Thymus (tissue), 11 donors: Measurements from ENCODE around the gene RPN2. TPM values are rescaled to one million over a fixed set of nuclear protein-coding genes. Genes with fewer than 3 reads are reported as not detected.

Experiments used
- DNase-seq, 9 donors: peaks; one replicate each; pipeline ENCODE4 v3.0.0-alpha.2; 2013; ENCODE audit warnings: low spot score in 9 of 9, low read depth in 6 of 9, missing footprints in 1 of 9
- H3K27ac ChIP-seq, 2 donors: one replicate each; pipeline ENCODE4 v1.5.1; 2013; ENCODE audit warnings: control low read depth in 1 of 2, low read depth in 1 of 2, low read length in 1 of 2, mild to moderate bottlenecking in 1 of 2, moderate library complexity in 1 of 2
- H3K27me3 ChIP-seq, 2 donors: one replicate each; pipeline ENCODE4 v1.5.1; 2013; ENCODE audit warnings: low read length in 1 of 2; ENCODE audit not compliant: control insufficient read depth in 2 of 2, insufficient read depth in 1 of 2
- H3K36me3 ChIP-seq, 2 donors: one replicate each; pipeline ENCODE4 v1.5.1; 2013; ENCODE audit warnings: low read length in 1 of 2, mild to moderate bottlenecking in 1 of 2, moderate library complexity in 1 of 2; ENCODE audit not compliant: control insufficient read depth in 2 of 2, insufficient read depth in 2 of 2
- H3K4me1 ChIP-seq, 2 donors: one replicate each; pipeline ENCODE4 v1.5.1; 2013; ENCODE audit warnings: low read length in 2 of 2; ENCODE audit not compliant: control insufficient read depth in 2 of 2, insufficient read depth in 2 of 2
- H3K4me3 ChIP-seq, 2 donors: one replicate each; pipeline ENCODE4 v1.5.1; 2013; ENCODE audit warnings: low read length in 2 of 2, control low read depth in 1 of 2, mild to moderate bottlenecking in 1 of 2
- H3K9me3 ChIP-seq, 2 donors: one replicate each; pipeline ENCODE4 v1.5.1; 2013; ENCODE audit warnings: low read length in 1 of 2, mild to moderate bottlenecking in 1 of 2; ENCODE audit not compliant: control insufficient read depth in 2 of 2, insufficient read depth in 1 of 2
- WGBS: extraction: QIAGEN DNeasy Blood & Tissue Kit; methylation state at CpG from one replicate; pipeline ENCODE4 v1.1.7; 2013; 5-methylcytosine and 5-hydroxymethylcytosine counted together
- polyA plus RNA-seq: library from polyadenylated mRNA; stranded (reverse); fragments of 200-250 nt; gene quantifications from one replicate; pipeline ENCODE4 v1.2.3, GENCODE V29; 2013
- total RNA-seq: library from RNA; stranded (reverse); fragments of 120-200 nt; gene quantifications from one replicate; pipeline ENCODE4 v1.2.4, GENCODE V29; 2013
- donor health status: healthy.

RPN2 gene
- total and polyA plus RNA-seq, 2 donors, result 70.0 to 156 TPM

GRCh38 chr20:37202267-37202943 is 23.3 kb downstream of the RPN2 start:
- Histone ChIP-seq H3K27ac (no peak overlapping the region), H3K27me3 (no peaks in the 10 kb centered on the region), H3K4me3 (no peak overlapping the region), H3K9me3 (no peaks in the 10 kb centered on the region), H3K4me1 (no peaks in the 10 kb centered on the region), H3K36me3 (peaks cover 62 to 86% of the 10 kb centered on the region in 2 donors)
- peak in 2 of 9 donors; percentile 24 to 39 for DNase-seq
- 86% methylated on average over 6 of the region's 6 CpGs for WGBS

DNA sequence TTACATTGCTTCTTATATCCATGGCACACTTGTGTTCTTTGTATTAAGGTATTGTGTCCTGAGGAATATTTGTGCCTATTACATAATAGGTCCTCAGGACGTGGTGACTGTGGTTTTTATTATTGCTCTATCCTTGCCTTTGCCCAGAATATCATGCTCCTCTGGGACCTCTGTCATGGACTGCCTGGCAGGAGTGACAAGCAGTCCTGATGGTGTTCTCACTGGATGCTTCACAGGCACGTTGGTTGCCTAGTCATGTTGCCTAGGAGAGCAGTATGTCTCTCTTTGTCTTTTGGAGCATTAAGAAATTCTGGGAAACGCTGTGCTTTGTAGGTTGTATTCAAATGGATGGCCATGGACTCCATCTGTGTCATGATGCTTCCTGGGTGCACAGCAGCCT is 24.9 kb downstream of the RPN2 start:
- 98% methylated on average over 3 of the region's 3 CpGs for WGBS
- Histone ChIP-seq H3K27ac (no peak overlapping the region), H3K27me3 (no peaks in the 10 kb centered on the region), H3K4me1 (no peaks in the 10 kb centered on the region), H3K9me3 (no peaks in the 10 kb centered on the region), H3K36me3 (peaks cover 50 to 86% of the 10 kb centered on the region in 2 donors), H3K4me3 (no peak overlapping the region)
- DNase-seq, result no peak

DNA sequence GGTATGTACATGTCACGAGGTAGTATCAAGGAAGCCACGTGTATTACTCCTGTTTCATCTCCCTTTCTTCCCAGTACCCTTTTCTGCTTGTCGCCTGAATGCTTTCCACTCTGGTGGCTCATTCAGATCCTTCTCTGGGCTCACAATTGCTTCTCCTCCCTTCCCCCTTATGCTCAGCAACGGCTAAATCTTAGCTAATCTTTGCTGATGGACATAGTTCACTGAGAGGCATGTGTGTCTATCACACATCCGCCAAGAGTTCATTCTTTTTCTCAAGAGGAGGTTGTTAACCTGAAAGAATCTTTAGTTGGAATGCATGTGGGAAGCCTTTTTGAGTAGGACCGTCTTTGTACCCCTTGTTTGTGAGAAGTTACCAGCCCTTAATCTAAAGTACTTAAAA is 26.0 kb downstream of the RPN2 start:
- H3K4me1 ChIP-seq, result no peaks in the 10 kb centered on the region
- H3K9me3 ChIP-seq, result no peaks in the 10 kb centered on the region
- no peak overlapping the region for H3K27ac ChIP-seq
- no peaks in the 10 kb centered on the region for H3K27me3 ChIP-seq
- H3K4me3 ChIP-seq, result no peak overlapping the region
- DNase-seq, result no peak
- H3K36me3 ChIP-seq, result peaks cover 49 to 92% of the 10 kb centered on the region in 2 donors
- 97% methylated on average over 6 of the region's 6 CpGs for WGBS

DNA sequence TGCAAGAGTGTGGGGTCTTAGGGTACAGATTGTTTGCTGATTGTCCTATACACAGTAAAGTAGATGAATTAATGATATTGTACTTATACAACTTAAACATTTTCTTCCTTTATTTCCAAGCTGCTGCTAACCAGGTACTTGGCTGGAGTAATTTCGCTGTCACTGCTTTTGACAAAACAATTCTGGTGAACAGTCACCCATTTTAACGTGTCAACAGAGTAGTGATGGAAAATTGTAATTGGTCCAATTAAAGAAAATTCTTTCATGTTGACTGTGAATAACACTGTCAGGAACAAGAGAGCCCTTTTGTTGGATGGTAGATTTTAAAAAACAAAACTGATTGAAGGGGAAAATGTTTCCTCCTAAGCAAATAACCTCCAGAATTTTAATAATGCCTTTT is 26.7 kb downstream of the RPN2 start:
- H3K36me3 ChIP-seq, result peaks cover 49 to 86% of the 10 kb centered on the region in 2 donors

DNA sequence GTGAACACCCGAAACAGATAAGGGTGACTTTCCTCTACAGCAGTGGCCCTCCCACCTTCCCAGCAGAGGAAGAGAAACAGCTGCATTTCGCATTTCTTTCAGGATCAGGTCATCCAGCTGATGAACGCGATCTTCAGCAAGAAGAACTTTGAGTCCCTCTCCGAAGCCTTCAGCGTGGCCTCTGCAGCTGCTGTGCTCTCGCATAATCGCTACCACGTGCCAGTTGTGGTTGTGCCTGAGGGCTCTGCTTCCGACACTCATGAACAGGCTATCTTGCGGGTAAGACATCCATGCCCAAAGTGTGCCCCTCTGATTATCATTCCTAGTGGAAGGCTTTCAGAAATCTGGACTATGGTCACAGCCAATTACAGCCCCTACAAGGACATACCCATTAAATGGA is 28.0 kb downstream of the RPN2 start:
- no peak overlapping the region for H3K27ac ChIP-seq
- no peak for DNase-seq
- H3K9me3 ChIP-seq, result no peaks in the 10 kb centered on the region
- no peak overlapping the region for H3K4me3 ChIP-seq
- H3K4me1 ChIP-seq, result no peaks in the 10 kb centered on the region
- no peaks in the 10 kb centered on the region for H3K27me3 ChIP-seq
- WGBS, result 98% methylated on average over 11 of the region's 11 CpGs
- peaks cover 55 to 83% of the 10 kb centered on the region in 2 donors for H3K36me3 ChIP-seq

More for the DNA sequence above, 26.7 kb downstream of the RPN2 start:
- 95% methylated on average over 2 of the region's 2 CpGs for WGBS
- H3K4me3 ChIP-seq, result no peak overlapping the region
- DNase-seq, result no peak
- H3K27me3 ChIP-seq, result no peaks in the 10 kb centered on the region
- no peak overlapping the region for H3K27ac ChIP-seq
- no peaks in the 10 kb centered on the region for H3K4me1 ChIP-seq
- H3K9me3 ChIP-seq, result no peaks in the 10 kb centered on the region

GRCh38 chr20:37209193-37209592 is 30.1 kb downstream of the RPN2 start:
- no peak for DNase-seq
- Histone ChIP-seq H3K4me1 (no peaks in the 10 kb centered on the region), H3K9me3 (no peaks in the 10 kb centered on the region), H3K27me3 (no peaks in the 10 kb centered on the region), H3K27ac (no peak overlapping the region), H3K36me3 (peaks cover 54 to 84% of the 10 kb centered on the region in 2 donors), H3K4me3 (no peak overlapping the region)
- 100% methylated on average over 3 of the region's 3 CpGs for WGBS

GRCh38 chr20:37209661-37210314 is 30.7 kb downstream of the RPN2 start:
- Histone ChIP-seq H3K4me3 (no peak overlapping the region), H3K27ac (no peak overlapping the region), H3K27me3 (no peaks in the 10 kb centered on the region), H3K4me1 (no peaks in the 10 kb centered on the region), H3K9me3 (no peaks in the 10 kb centered on the region), H3K36me3 (peaks cover 48 to 83% of the 10 kb centered on the region in 2 donors)
- 97% methylated on average over 6 of the region's 6 CpGs for WGBS
- no peak for DNase-seq

DNA sequence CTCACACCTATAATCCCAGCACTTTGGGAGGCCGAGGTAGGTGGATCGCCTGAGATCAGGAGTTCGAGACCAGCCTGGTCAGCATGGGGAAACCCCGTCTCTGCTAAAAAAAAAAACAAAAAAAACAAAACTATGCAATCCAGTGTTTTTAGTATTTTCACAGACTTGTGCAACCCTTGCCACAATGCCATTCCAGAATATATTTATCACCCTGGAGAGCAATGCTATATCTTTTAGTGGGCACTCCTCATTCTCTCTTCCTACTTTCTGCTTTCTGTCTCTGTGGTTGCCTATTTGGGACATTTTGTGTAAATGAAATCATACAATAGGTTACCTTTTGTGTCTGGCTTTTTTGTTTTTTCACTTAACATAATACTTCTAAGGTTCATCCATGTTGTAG is 39.3 kb downstream of the RPN2 start:
- no peak for DNase-seq
- no peaks in the 10 kb centered on the region for H3K4me1 ChIP-seq
- H3K27me3 ChIP-seq, result no peaks in the 10 kb centered on the region
- H3K9me3 ChIP-seq, result no peaks in the 10 kb centered on the region
- H3K27ac ChIP-seq, result no peak overlapping the region
- H3K4me3 ChIP-seq, result no peak overlapping the region
- WGBS, result over 99% methylated on average over 4 of the region's 4 CpGs
- H3K36me3 ChIP-seq, result peaks cover 22 to 53% of the 10 kb centered on the region in 2 donors

- Histone ChIP-seq H3K4me3 (no peak overlapping the region), H3K36me3 (peaks cover 22 to 52% of the 10 kb centered on the region in 2 donors), H3K27me3 (no peaks in the 10 kb centered on the region), H3K4me1 (no peaks in the 10 kb centered on the region), H3K9me3 (no peaks in the 10 kb centered on the region), H3K27ac (no peak overlapping the region)
- WGBS, result 85% methylated on average over 4 of the region's 4 CpGs
- DNase-seq, result no peak
Observed at GRCh38 chr20:37218976-37219375, 39.8 kb downstream of the RPN2 start.
